Activated naive CD4-positive, alpha-beta T cell treated with anti-CD3 and anti-CD28 coated beads, Interleukin-2, amount 50 U/mL, for 72 hours (primary cell): ENCODE measurements around the gene ADK. TPM values are rescaled to one million over a fixed set of nuclear protein-coding genes. Genes with fewer than 3 reads are reported as not detected.
"Not testable (repeated sequence)": the region's sequence is repeated elsewhere in the genome, so short reads cannot be mapped to it uniquely, and the experiment has no call there.

Experiments
- ATAC-seq, 2 donors: fragments of 150-1000 bp; cut with Tn5 transposase; 2 replicates each; pipeline ENCODE4 v1.10.0; 2021; ENCODE audit warnings: mild to moderate bottlenecking in 2 of 2, moderate library complexity in 2 of 2
- DNase-seq, 2 donors: peaks; one replicate each; pipeline ENCODE4 v3.0.0; 2021 to 2022; ENCODE audit warnings: low spot score in 2 of 2
- H3K27ac Mint-ChIP-seq, 2 donors: one replicate each; pipeline ENCODE4 v1.8.0; 2022; ENCODE audit warnings: mild to moderate bottlenecking in 2 of 2, mixed read lengths in 2 of 2
- H3K36me3 Mint-ChIP-seq, 2 donors: one replicate each; pipeline ENCODE4 v1.8.0; 2022; ENCODE audit warnings: mixed read lengths in 2 of 2
- H3K9me3 Mint-ChIP-seq, 2 donors: one replicate each; pipeline ENCODE4 v1.8.0; 2022; ENCODE audit warnings: mixed read lengths in 2 of 2
- total RNA-seq, 2 donors: library from RNA; stranded (reverse); gene quantifications; one replicate each; pipeline ENCODE4 v1.2.3, GENCODE V29; 2022

The ADK gene
- total RNA-seq, 2 donors from 2014 or later = 52.0 to 53.3 TPM

DNA sequence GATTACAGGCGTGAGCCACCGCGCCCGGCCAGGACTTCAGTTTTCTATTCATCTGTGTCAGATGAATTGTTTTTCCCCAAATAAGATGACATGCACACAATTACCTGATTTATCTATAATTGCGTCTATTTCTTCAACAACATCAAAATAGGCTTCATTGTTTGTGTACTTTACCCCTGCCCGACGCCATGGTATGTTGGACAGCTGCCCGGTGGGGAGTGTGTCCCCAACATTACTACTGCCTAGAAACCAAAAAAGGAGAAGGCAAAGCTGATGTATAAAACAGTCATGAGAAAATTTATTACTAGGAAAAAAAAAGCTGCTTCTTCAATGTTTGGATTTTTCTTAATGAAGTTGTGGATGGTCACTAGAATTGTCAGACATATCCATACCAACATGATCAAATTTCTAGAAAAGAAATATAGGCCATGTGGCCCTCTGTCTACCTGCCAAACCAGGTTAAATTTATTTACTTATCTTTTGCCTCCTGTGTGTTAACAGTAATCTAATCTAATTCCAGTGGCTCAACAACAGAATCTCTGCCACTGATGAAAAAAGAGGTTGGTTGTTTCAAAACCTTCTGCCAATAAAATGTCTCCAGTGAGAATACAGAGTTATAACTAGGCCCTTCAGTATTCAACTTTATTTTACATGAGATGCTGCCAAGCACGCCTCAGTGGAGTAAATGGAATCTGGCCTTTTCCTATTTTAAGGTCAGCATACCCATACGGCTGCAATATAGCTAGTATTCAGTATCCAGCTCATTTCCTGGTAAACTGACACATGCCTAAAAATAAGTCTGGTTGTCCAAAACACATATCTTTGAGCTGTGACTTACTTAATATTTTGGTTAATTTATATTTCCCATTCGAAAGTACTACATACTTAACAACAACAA is 16.8 kb upstream of the ADK start:
- Mint-ChIP-seq H3K36me3 (peaks cover 8 to 16% of the 10 kb centered on the region in 2 donors), H3K9me3 (no peaks in the 10 kb centered on the region), H3K27ac (no peak overlapping the region)
- DNase-seq (no peak), ATAC-seq (no peak)

DNA sequence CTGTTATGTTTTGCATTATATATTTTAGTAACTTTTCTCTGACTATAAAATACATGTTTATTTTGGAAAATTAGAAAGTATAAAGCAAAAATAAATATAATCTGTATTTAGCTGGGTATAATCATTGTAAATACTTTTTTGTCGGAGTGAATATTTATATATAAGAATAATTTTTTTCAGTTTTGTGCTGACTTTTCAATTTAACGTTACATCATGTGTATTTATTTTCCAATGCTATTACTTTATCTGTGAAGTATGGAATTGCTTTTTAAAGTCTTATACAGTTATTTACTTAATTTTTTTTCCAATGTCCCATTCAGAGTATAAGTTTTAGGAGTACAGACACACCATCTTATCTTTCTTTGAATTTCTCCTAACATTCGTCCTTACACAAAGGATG is 15.6 kb upstream of the ADK start:
- Mint-ChIP-seq H3K9me3 (no peaks in the 10 kb centered on the region), H3K27ac (no peak overlapping the region), H3K36me3 (peaks cover 8 to 16% of the 10 kb centered on the region in 2 donors)
- no peak for DNase-seq
- no peak for ATAC-seq

DNA sequence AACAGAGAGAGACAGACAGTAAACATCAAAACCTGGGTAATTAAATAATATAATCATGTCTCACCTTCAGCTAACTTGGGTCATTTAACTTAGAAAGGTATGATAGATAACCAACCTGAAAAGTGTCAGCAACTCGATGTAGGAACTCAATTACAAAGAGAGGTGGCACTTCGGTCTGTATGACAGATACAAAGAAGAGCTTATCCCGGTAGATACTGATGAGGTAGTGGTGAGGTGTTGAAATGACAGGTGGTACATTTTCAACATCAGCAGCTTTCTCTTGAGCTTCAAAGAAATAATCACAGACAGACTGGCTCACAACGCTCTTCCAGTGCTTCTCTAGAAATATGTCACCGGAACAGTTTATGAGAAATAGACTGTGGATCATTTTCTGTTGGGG is 13.0 kb upstream of the ADK start:
- no peak for ATAC-seq
- H3K27ac Mint-ChIP-seq = no peak overlapping the region

DNA sequence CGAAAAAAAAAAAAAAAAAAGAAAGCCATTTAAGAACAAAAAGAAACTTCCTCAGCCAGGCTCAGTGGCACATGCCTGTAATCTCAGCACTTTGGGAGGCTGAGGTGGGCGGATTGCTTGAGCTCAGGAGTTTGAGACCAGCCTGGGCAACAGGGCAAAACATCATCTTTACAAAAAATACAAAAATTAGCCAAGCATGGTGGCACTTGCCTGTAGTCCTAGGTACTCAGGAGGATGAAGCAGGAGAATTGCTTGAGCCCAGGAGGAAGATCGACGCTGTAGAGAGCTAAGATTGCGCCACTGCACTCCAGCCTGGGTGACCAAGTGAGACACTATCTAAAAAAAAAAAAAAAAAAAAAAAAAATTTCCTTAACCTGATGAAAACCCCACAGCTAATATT is 12.4 kb upstream of the ADK start:
- H3K27ac Mint-ChIP-seq = peak overlapping the region in 1 of 2 donors; percentile 36
- ATAC-seq, H3K9me3 Mint-ChIP-seq, DNase-seq: not testable (repeated sequence)
- peaks cover 8 to 16% of the 10 kb centered on the region in 2 donors for H3K36me3 Mint-ChIP-seq

More for the DNA sequence above, 13.0 kb upstream of the ADK start:
- Mint-ChIP-seq H3K36me3 (peaks cover 8 to 16% of the 10 kb centered on the region in 2 donors), H3K9me3 (no peaks in the 10 kb centered on the region)
- DNase-seq = no peak

DNA sequence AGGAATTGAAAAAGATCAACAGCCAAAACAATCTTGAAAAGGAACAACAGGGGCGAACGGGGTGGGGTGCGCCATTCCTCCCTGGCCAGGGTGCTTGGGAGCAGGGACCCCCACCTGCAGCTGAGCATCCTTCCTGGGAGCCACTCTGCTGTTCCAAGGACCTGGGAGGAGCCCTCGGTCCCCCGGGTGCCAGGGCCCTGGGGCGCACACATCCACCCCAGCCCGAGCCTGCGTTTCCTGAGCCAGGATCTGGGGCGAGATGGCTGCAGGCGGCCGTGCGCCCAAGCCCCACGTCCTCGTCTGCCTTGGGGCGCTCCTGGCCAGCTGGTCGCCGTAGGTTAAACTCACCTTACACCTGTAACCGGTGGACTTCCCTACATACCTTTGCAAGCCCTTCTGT is 11.0 kb upstream of the ADK start:
- no peak for DNase-seq
- Mint-ChIP-seq H3K9me3 (no peaks in the 10 kb centered on the region), H3K27ac (no peak overlapping the region), H3K36me3 (peaks cover 8% of the 10 kb centered on the region in 2 donors)
- ATAC-seq = no peak

DNA sequence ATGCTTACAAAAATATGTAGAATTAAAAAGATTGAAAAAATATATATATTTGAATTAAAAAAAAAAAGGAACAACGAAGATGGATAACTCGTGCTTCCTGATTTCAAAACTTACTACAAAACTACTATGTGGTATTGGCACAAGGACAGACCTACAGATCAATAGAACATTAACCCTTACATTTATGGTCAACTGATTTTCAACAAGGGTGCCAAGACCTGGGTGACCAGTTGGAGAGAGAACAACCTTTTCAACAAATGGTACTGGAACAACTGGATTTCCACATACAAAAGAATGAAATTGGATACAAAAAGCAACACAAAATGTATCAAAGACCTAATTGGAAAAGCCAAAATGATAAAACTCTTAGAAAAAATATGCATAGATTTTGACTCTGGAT is 10.5 kb upstream of the ADK start:
- Mint-ChIP-seq H3K27ac (no peak overlapping the region), H3K9me3 (no peaks in the 10 kb centered on the region), H3K36me3 (peaks cover 6 to 8% of the 10 kb centered on the region in 2 donors)
- DNase-seq (no peak), ATAC-seq (no peak)

DNA sequence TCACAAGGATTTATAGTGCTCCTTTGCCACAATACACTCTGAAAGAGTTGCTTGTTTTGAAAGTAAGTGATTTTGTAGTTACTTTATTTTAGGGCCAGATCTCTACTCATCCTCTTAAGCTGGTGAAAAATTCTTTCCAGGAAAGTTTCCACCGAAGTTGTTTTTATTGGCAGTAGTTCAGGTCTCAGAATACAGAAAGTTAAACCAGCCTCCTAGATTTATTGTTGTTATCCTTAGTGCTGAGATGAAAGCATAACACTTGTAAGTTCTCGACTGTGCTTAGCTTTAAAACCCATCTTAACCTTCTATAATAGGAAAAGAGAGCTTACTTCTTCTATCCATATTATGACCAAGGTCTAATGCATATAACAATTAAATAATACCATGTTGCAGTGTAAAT is 5.9 kb upstream of the ADK start:
- no peak for ATAC-seq
- Mint-ChIP-seq H3K36me3 (no peaks in the 10 kb centered on the region), H3K9me3 (no peaks in the 10 kb centered on the region)

DNA sequence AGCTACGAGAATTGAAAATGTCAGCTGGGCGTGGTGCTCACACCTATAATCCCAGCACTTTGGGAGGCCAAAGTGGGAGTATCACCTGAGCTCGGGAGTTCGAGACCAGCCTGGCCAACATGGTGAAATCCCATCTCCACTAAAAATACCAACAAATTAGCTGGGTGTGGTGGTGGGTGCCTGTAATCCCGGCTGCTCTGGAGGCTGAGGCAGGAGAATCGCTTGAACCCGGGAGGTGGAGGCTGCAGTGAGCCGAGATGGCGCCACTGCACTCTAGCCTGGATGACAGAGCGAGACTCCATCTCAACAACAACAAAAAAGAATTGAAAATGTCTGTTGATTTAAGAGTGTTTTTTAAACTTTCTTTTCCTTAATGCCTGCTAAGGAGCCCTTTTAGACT is 4.0 kb upstream of the ADK start:
- ATAC-seq, H3K36me3 Mint-ChIP-seq, H3K27ac Mint-ChIP-seq, DNase-seq, H3K9me3 Mint-ChIP-seq: not testable (repeated sequence)

More for the DNA sequence above, 5.9 kb upstream of the ADK start:
- H3K27ac Mint-ChIP-seq = peak overlapping the region in 1 of 2 donors; percentile 37
- no peak for DNase-seq

DNA sequence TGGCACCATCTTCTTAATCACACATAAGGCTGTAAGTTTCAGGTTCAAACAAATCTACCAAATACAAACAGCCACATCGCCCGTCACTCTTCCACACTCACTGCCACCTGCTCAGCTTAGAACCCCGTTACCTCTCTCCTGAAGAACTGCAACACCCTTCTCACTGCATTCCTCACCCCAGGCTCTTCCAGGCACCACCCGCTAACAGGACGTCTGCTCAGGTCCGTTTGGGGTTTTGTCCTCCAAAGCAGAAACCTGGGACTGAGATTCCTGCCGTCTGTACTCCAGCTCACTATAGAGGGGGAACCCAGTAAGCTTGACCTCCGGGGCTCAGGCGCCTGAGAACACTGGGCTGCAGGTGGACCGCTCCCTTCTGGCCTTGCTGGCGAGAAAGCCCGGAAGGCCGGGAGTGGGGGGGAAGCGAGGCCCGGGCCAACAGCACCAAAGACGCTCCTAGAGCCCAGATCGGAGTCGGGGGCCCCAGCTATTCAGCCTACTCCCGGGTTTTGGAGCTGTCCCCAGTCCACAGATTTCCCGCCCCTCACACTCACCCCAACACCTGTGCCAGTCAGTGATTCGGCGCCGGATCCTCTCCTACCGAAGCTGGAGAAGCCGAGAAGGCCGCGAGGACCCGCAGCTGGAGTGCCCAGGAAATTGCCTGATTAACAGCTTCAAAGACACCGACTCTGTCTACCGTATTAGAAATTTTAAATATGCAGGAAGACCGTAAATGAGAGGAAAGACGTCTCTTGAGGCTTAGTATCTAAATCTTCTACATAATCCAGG is 624 bp upstream of the ADK start, which contains the start of gene AP3M1:
Gene AP3M1 (minus strand): TSS at position 625 of the 786 bp plus-strand sequence. CDS start 12,449 bp downstream, outside the sequence.
- H3K36me3 Mint-ChIP-seq = no peaks in the 10 kb centered on the region
- no peaks in the 10 kb centered on the region for H3K9me3 Mint-ChIP-seq
- DNase-seq = peak; percentile 75 to 78
- H3K27ac Mint-ChIP-seq = peak within 1 kb of the TSS in 1 of 2 donors; percentile 79
- ATAC-seq = peak; percentile 58 to 73

DNA sequence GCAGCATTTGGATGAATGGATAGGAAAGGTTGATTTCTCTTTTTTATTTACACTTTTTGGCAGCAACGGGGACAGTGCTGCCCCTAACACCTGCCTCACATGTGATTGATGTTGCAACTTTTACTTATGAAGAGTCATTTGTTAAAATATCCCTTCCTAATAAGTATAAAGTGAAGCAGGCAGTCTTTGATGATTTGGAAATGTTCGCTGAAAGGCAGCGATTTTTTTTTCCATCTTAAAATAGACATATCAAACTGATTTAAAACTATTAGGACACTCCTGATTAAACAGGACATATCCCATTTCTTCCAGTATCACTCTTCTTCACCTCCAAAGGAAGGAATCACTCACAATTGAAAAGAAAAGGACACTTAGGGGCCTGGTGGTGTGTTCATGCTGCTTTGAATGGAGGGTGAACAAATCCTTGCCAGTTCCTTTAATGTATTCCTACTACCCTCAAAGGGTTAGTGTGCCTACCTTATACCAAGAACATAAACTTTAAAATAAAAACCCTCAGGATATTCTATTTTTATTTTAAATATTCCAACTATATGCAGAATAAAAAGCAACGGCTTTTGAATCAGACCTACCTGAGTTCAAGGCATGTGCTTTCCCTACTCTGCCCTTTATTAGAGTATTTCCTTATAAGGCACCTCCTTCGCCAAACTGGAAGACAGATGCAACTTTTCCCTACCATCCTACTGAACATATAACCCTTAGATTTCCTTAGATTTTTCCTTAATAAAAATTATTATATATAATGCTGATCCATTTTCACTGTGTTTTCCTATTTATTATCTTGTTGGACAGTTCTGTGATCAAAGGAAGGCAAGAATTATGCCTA is 1.1 kb downstream of the ADK start:
- H3K9me3 Mint-ChIP-seq = no peaks in the 10 kb centered on the region
- peak overlapping the region in 1 of 2 donors; percentile 79 for H3K27ac Mint-ChIP-seq
- ATAC-seq = no peak
- H3K36me3 Mint-ChIP-seq = no peaks in the 10 kb centered on the region
- DNase-seq = no peak

DNA sequence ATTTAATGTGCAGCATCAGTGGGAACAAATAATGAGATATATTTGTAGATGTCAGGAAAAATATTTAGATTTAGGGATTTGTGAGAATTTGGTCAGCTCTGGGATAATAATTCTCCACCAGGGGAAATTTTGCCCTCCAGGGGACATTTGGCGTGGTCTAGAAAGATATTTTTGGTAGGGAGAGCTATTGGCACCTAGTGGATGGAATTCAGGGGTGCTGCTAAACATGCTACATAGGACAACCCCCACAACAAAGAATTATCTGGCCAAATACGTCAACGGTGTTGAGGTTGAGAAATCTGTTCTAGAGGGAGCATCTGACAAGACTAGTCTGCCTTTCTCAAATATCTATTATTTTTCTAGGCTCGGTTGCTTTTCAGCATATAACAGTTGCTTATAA is 2.1 kb downstream of the ADK start:
- no peak for DNase-seq
- H3K9me3 Mint-ChIP-seq = no peaks in the 10 kb centered on the region
- no peak for ATAC-seq
- H3K27ac Mint-ChIP-seq = no peak overlapping the region
- H3K36me3 Mint-ChIP-seq = no peaks in the 10 kb centered on the region

DNA sequence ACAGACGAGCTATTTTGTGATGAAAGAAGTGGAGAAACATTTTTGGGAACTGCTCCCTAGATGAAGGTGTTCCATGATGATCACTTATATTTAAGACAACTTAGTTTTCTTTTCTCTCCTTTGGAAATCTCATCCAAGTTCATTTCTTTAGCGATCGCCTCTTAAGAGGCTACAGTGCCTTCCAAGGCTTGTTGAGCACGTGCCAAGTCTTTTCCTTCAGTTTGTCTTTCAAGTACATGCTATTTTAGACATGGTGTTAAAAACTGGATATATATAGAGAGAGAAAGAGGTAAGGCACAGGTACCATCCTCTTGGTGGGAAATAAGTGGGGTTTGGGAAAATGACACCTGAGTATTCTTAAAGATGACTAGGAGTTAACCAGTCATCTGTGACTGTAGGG is 2.7 kb downstream of the ADK start:
- Mint-ChIP-seq H3K36me3 (no peaks in the 10 kb centered on the region), H3K27ac (no peak overlapping the region)
- no peak for DNase-seq

DNA sequence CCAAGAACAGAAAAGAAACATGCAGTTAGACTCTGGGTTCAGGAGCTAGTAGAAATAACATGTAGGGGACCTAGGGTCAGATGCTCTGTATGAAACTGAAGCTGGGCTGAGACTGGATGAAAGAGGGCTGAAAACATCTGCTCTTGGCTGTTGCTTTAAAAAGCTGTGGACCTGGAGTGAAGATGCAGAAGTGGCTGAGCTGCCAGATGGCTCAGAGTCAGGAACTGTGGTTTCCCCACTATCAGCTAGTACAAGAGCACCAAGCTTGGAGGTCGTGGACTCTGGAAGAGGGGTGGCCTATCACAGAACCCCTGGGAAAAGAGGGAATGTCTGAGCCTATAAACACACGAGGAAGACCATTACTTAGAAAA is 5.9 kb downstream of the ADK start:
- DNase-seq (no peak), ATAC-seq (no peak)
- H3K9me3 Mint-ChIP-seq = no peaks in the 10 kb centered on the region
- H3K36me3 Mint-ChIP-seq = no peaks in the 10 kb centered on the region
- H3K27ac Mint-ChIP-seq = no peak overlapping the region

More for the DNA sequence above, 2.7 kb downstream of the ADK start:
- no peak for ATAC-seq
- no peaks in the 10 kb centered on the region for H3K9me3 Mint-ChIP-seq

DNA sequence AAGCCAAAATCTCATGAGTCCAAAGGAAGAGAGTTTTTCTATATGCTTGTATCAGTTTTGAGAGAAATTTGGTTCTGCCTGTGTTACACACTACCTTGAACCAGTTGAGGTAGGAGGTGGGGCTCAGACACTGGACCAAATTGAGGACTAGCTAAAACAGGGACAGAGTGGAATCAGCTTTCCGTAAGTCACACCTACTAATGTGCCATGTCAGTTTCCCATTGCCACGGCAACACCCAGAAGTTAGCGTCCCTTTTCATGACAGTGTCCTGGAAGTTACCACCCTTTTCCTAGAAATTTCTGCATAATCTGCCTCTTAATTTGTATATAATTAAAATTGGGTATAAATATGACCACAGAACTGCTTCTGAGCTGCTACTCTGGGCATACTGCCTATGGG is 9.0 kb downstream of the ADK start:
- Mint-ChIP-seq H3K27ac (no peak overlapping the region), H3K9me3 (no peaks in the 10 kb centered on the region), H3K36me3 (no peaks in the 10 kb centered on the region)
- ATAC-seq = no peak
- DNase-seq = no peak

DNA sequence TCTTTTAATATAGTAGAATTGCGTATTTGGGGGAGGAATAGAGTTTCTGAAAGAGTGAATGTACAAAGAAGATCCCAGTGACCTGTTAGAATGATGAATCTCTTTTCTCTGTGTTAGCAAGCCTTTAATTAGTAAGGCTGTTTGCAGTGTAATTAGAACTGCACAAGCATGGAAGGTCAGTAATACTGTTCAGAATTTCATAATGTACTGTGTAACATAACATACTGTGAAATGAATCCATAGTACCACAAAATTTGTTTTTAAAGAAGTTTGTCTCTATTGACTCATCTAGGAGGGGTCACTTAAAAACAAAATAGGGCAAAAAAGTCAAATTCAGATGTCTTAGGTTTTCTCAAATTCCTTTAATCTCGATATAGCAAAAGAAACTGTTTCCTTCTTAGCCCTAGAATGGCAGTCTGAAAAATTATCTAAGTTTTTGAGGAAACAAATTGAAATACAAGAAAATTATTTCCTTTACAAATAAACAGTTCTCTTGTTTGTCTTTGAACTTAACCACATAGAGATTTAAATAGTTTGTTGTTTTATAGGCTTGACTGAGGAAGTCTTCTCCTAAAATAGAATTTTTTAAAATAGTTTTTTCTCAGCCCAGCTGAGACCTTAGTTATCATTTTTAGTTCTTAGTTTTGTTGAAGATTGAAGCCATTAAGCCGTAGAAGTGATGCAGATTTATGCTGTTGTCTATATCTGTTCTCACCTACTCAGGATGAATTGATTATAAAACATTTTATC is 12.5 kb downstream of the ADK start:
- no peaks in the 10 kb centered on the region for H3K36me3 Mint-ChIP-seq
- no peak for DNase-seq
- ATAC-seq = no peak
- no peaks in the 10 kb centered on the region for H3K9me3 Mint-ChIP-seq
- H3K27ac Mint-ChIP-seq = no peak overlapping the region
